ENCODE results near the gene LONRF2.

DNA sequence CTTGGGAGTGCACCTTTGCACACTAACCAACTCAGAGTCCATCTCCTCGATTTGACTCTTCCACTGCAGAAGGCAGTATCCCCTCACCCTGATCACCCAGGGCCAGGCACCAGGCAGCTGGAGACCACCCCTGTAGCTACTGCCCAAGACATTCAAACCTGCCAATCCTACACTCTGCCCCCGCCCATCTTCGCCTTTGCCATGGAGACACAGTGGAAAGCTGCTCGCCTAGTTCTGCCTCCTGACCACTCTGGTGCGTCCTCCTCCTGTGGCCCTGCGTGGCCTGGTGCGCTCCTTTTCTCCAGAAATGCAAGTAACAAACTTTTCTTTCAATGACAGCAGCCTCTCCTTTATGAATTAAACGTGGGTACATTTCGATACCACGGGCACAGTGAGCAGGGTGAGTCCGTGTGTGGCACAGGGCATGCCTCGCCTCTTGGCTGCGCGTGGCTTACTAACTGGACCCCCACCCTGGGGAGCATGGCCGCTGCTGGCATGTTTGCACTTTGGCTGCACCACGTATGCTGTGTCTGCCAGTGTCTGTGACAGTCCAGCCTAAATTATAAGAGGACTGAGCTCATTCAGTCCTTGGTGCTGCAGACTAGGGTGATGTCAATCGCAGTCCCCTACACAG lies 47.6 kb downstream of the LONRF2 start:
- no peak for TF ChIP-seq CTCF (conservative IDR thresholded peaks at IDR 0.05; ENCODE audit: low read depth, low read length)
- TF ChIP-seq BHLHE40 (IDR thresholded peaks at IDR 0.05; ENCODE audit: low read depth, low read length) = no peak
- TF ChIP-seq FOS (IDR thresholded peaks at IDR 0.05; ENCODE audit: low read depth, low read length) = no peak
- TF ChIP-seq MAZ (IDR thresholded peaks at IDR 0.05; ENCODE audit: borderline replicate concordance, low read depth, low read length) = no peak
- TF ChIP-seq POLR2A (IDR thresholded peaks at IDR 0.05; ENCODE audit: low read depth, low read length) = no peak
- TF ChIP-seq MXI1 (IDR thresholded peaks at IDR 0.05; ENCODE audit: borderline replicate concordance, low read depth, low read length) = no peak
- no peak for TF ChIP-seq CEBPB (IDR thresholded peaks at IDR 0.05; ENCODE audit: low read depth, low read length)

All from IMR-90 (cell line).